SJSA1 (cell line): ENCODE measurements around the gene NT5M. TPM values are rescaled to one million over a fixed set of nuclear protein-coding genes. Genes with fewer than 3 reads are reported as not detected.

Experiments used
- DNase-seq, 2 experiments: peaks; one replicate each; pipeline ENCODE4 v3.0.0-alpha.2; 2015 to 2020; ENCODE audit warnings: low spot score in 2 of 2, low read depth in 1 of 2
- H3K27ac ChIP-seq: fragments of 250-450 bp; sonication (Bioruptor Pico); 2 replicates; pipeline ENCODE4 v1.5.1; 2020; ENCODE audit warnings: mild to moderate bottlenecking, moderate library complexity
- H3K27me3 ChIP-seq: fragments of 250-450 bp; sonication (Bioruptor Pico); replicated peaks from 2 replicates; pipeline ENCODE4 v1.5.1; 2020; ENCODE audit warnings: mild to moderate bottlenecking, moderate library complexity
- H3K36me3 ChIP-seq: fragments of 250-450 bp; sonication (Bioruptor Pico); 2 replicates; pipeline ENCODE4 v1.5.1; 2020; ENCODE audit warnings: mild to moderate bottlenecking
- H3K4me1 ChIP-seq: fragments of 250-450 bp; sonication (Bioruptor Pico); replicated peaks from 2 replicates; pipeline ENCODE4 v1.6.1; 2021; ENCODE audit warnings: mild to moderate bottlenecking
- H3K4me3 ChIP-seq: fragments of 250-450 bp; sonication (Bioruptor Pico); 2 replicates; pipeline ENCODE4 v1.5.1; 2020; ENCODE audit warnings: mild to moderate bottlenecking
- H3K9me3 ChIP-seq: fragments of 250-450 bp; sonication (Bioruptor Pico); replicated peaks from 2 replicates; pipeline ENCODE4 v1.5.1; 2020; ENCODE audit warnings: mild to moderate bottlenecking
- total RNA-seq: library from RNA; depleted of rRNA; stranded (reverse); fragments of >200 nt; shearing (Covaris generic); gene quantifications from 2 replicates; pipeline ENCODE4 v1.2.3, GENCODE V29; 2014

NT5M gene
- total RNA-seq, 1 experiment from 2014 or later, result 0.87 TPM

DNA sequence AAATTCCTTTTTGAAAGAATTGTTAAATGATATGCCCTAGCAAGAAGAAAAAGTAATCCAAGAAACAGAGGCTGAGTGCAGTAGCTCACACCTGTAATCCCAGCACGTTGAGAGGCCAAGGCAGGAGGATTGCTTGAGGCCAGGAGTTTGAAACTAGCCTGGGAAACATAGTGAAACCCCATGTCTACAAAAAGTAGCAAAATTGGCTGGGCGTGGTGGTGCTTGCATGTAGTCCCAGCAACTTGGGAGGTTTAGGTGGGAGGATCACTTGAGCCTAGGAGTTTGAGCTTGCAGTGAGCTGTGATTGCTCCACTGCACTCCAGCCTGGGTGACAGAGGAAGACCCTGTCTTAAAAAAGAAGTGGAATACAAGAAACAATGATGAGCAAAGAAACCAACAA is 56.1 kb downstream of the NT5M start:
- Histone ChIP-seq H3K4me3 (no peak overlapping the region), H3K9me3 (no peaks in the 10 kb centered on the region), H3K36me3 (no peaks in the 10 kb centered on the region), H3K4me1 (peaks cover 9% of the 10 kb centered on the region), H3K27me3 (no peaks in the 10 kb centered on the region), H3K27ac (no peak overlapping the region)
- DNase-seq, result peak in 1 of 2 experiments; percentile 13

DNA sequence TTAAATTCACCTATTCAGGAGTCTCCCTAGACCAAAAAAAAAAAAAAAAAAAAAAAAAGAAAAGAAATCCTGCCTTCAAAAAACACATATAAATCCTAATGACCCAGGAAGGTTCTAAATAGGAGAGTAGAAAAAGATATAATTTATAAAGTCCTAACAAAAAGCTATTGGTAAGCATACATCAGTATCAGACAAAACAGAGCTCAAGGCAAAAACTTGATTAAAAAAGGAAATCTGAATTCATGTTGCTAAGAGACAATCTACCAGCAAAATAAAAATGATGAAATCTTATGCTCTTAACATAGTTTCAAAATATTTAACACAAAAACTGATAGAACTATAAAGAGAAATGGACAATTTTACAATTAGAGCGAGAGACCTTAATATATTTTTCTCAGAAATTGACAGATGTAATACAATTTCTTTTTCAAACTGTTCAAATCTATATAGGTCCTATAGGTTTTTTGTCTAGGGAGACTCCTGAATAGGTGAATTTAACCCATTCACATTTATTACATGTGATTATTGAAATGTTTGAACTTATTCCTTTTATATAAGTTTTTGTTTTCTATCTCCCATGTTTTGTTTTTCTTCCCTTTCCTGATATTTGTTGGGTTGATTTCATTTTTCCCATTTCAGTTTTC is 57.0 kb downstream of the NT5M start:
- Histone ChIP-seq H3K9me3 (no peaks in the 10 kb centered on the region), H3K27ac (no peak overlapping the region), H3K4me3 (no peak overlapping the region), H3K27me3 (no peaks in the 10 kb centered on the region), H3K4me1 (peaks cover 6% of the 10 kb centered on the region), H3K36me3 (no peaks in the 10 kb centered on the region)
- DNase-seq, result no peak

DNA sequence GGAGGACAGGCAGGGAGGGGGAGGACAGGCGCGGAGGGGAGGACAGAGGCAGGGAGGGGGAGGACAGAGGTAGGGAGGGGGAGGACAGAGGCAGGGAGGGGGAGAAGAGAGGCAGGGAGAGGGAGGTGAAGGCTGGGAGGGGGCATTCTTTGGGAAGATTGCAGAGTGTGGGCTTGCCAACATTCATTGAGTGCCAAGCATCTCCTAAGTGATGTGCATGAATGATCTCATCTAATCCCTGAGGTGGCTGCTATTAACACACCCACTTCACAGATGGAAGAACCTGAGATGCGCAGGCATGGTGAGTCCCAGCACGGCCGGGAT is 58.3 kb downstream of the NT5M start:
- no peaks in the 10 kb centered on the region; the same call in 1 of the 2 replicates for H3K4me1 ChIP-seq
- DNase-seq, result no peak
- no peaks in the 10 kb centered on the region for H3K36me3 ChIP-seq
- no peak overlapping the region for H3K4me3 ChIP-seq
- H3K27ac ChIP-seq, result no peak overlapping the region
- H3K27me3 ChIP-seq, result no peaks in the 10 kb centered on the region
- no peaks in the 10 kb centered on the region; the same call in 1 of the 2 replicates for H3K9me3 ChIP-seq

DNA sequence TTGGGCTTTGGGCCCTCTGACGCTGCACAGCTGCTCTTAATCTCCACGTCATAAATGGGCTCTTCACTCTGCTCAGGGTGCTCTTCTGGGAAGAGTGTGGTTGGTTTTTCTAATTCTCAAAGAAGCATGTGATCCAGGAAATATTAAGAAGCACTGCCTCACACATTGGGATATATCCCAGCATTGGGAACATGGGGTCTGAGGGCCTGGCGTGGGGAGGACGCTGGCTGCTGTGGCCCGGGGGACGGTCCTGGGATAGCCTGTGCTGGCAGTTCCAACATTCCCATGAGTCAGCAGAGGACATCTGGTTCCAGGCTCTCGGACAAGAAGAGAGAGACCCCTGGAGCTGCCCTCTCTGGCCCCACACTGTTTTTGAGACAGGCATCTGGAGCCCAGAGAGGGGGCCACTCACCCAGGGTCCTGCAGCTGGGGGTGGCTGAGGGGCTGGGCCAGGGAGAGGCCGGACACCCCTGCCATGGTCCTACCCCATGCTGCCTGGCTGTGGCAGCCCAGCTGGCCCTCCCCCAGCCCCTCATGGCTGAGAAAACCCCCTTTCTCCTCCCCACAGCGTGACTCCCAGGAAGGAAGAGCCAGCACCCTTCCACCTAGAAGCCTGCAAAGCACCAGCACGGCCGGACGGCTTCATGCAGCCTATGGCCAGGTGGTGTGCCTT is 58.8 kb downstream of the NT5M start:
- no peak for DNase-seq
- Histone ChIP-seq H3K4me3 (no peak overlapping the region), H3K4me1 (no peaks in the 10 kb centered on the region)

DNA sequence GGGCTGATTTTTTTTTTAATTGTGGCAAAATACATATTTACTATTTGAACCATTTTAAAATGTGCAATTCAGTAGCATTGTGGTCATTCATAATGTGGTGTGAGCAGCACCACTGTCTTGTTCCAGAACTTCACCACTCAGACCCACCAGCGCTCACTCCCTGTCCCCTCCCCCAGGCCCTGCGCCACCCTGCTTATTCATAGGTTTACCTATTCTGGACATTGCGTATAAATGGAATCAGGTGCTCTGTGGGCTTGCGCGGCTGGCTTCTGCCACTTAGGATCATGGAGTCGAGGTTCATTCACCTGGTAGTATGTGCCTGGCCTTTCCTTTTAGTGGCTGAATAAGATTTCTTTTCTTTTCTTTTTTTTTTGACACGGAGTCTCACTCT is 59.4 kb downstream of the NT5M start:
- DNase-seq, result no peak
- no peaks in the 10 kb centered on the region for H3K4me1 ChIP-seq
- H3K27me3 ChIP-seq, result no peaks in the 10 kb centered on the region
- no peaks in the 10 kb centered on the region for H3K36me3 ChIP-seq
- H3K4me3 ChIP-seq, result no peak overlapping the region
- H3K27ac ChIP-seq, result no peak overlapping the region
- no peaks in the 10 kb centered on the region; the same call in 1 of the 2 replicates for H3K9me3 ChIP-seq

More for the DNA sequence above, 58.8 kb downstream of the NT5M start:
- Histone ChIP-seq H3K27ac (no peak overlapping the region), H3K36me3 (no peaks in the 10 kb centered on the region), H3K9me3 (no peaks in the 10 kb centered on the region; the same call in 1 of the 2 replicates), H3K27me3 (no peaks in the 10 kb centered on the region)

DNA sequence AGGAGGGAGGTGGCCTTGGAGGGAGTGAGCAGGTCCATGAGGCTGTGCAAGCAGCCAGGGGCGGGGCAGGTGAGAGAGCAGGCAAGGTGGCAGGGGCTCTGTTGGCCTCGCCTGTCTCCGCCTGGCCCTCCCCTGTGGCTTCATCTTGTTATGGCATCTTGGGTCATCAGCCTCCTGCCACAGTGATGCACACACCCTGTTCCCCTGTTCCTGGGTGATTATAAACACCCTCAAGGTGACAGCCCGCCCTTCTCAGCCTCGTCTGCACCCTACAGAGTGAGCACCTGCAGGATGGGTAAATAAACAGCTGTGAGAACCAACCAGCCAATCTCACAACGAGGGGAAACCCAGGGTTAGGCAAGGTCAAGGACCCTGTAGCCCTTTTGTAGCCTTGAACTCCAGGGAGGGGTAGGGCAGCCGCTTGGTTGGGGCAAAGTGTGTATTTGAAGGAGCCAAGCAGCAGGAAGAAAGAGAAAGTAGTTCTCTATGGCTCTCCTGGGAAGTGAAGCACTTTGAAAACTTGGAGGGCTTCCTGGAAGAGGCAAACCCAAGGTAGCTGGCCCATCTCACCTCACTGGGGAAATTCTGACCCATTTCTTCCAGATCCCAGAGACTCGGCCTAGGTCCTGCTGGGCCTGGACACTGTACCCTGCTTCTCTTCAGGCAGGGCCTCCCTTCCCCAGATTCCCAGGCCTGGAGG is 60.6 kb downstream of the NT5M start:
- no peak overlapping the region for H3K27ac ChIP-seq
- no peak for DNase-seq
- H3K9me3 ChIP-seq, result no peaks in the 10 kb centered on the region; the same call in 1 of the 2 replicates
- H3K4me3 ChIP-seq, result no peak overlapping the region
- no peaks in the 10 kb centered on the region for H3K27me3 ChIP-seq
- H3K36me3 ChIP-seq, result no peaks in the 10 kb centered on the region
- no peaks in the 10 kb centered on the region for H3K4me1 ChIP-seq

DNA sequence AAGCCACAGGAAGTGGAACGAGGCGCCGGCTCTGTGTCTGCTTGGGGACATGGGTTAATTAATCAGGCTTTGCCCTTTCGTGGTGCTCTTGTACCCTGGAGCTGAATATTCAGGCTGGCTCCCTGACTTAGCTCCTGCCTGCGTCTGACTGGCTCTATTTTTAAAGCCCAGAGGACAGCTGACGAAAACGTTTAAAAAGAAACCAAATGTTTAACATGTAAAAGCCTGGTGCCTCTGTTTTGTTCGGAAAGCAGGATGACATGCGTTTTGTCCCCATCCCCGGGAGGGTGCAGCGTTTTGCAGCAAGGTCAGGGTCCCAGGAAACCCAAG is 61.1 kb downstream of the NT5M start:
- Histone ChIP-seq H3K9me3 (no peaks in the 10 kb centered on the region; the same call in 1 of the 2 replicates), H3K36me3 (no peaks in the 10 kb centered on the region), H3K4me3 (no peak overlapping the region), H3K27me3 (no peaks in the 10 kb centered on the region), H3K27ac (no peak overlapping the region), H3K4me1 (no peaks in the 10 kb centered on the region)
- no peak for DNase-seq

DNA sequence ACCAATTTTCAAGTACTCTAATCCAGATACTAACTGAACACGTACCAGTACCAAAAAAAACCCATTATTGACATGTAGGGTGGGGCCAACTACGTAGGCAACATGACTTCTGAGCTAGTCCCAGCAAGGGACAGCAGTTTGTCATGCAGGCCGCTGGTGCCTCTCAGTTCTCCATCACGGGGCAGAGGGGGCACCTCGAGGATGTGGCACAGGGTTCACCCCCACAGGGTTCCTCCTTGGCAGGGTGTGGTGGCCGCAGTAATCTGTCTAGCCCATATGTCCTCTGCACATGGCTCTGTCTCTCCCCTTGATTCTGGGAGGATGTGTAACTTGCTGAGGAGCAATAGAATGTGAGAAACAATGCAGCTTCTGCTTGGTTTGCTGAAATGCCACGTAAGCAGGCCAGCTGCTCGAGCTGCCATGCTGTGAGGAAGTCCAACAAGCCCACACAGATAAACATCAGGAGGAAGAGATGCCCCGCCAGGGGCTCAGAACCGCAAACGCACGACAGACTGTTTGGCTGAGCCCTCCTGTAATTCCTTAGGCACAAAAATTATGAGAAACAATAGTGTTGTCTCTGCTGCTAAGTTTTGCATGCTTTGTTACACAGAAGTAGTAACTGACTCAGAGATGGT is 62.4 kb downstream of the NT5M start:
- no peak for DNase-seq
- no peak overlapping the region for H3K27ac ChIP-seq
- no peaks in the 10 kb centered on the region; the same call in 1 of the 2 replicates for H3K9me3 ChIP-seq
- H3K4me3 ChIP-seq, result no peak overlapping the region
- H3K36me3 ChIP-seq, result no peaks in the 10 kb centered on the region
- H3K4me1 ChIP-seq, result peaks cover 6% of the 10 kb centered on the region
- H3K27me3 ChIP-seq, result no peaks in the 10 kb centered on the region

DNA sequence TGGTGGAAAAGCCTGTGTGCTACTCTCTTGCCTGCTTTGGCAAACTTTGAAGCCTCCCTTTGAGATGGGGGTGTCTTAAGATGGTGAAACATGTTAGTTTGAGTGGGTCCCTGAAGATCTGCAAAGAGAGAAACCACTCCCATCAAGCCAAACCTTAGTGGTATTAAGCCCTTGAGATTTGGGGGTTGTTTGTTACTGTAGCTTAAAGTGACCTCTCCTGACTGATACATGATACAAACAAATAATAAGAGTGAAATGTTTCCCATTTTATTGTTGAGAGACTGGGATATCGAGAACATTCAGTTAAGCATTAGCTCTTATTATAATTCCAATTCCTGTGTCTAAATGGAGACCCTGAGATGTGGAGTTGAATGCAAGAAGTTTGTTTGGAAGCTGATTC is 63.1 kb downstream of the NT5M start:
- DNase-seq, result no peak
- peaks cover 6% of the 10 kb centered on the region for H3K4me1 ChIP-seq
- H3K36me3 ChIP-seq, result no peaks in the 10 kb centered on the region
- no peak overlapping the region for H3K4me3 ChIP-seq
- H3K27ac ChIP-seq, result no peak overlapping the region
- H3K9me3 ChIP-seq, result no peaks in the 10 kb centered on the region; the same call in 1 of the 2 replicates
- H3K27me3 ChIP-seq, result no peaks in the 10 kb centered on the region

DNA sequence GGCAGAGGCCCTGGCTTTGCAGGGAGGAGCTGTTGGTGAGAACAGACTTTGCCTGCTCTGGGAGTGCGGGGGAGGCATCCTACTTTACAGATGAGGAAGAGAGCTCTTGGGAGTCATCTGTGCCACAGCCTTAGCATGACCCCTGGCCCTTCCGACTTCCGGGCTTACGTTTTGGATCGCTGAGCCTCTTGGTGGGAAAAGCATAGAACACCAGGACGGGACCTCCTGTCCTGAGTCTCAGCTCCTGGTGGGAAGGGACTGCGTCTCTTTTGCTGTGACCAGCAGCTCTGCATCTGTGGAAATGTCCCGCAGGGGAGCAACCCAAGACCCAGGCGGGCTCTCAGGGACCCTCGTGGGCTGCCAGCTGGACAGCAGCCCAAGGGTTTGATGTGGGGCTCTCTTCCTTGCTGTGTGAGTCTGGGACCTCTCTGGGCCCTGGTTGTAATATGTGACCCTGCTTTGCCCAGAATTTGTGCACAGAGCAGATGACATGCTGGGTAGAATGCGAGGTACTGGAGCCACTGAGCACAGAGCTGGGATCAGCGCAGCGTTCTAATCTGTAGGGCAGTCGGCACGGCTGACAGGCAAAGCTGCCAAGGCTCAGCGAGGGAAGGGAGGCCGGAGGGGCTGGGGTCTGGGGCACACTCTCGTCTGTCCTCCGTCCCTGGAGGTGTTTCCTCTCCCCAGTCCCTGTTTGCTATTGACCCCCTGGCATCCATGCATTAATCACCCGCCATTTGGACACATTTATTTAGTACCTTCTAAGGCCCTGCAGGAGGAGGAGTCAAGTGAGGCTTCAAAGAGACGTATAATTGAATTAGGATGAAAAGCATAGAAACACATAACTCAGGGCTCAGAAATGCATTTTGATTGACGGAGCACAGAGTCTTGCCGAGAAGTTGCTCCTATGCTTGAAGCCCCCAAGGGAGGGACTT is 64.0 kb downstream of the NT5M start:
- no peaks in the 10 kb centered on the region; the same call in 1 of the 2 replicates for H3K9me3 ChIP-seq
- no peak overlapping the region for H3K27ac ChIP-seq
- no peak for DNase-seq
- no peaks in the 10 kb centered on the region for H3K36me3 ChIP-seq
- no peak overlapping the region for H3K4me3 ChIP-seq
- peaks cover 6% of the 10 kb centered on the region for H3K4me1 ChIP-seq
- no peaks in the 10 kb centered on the region for H3K27me3 ChIP-seq

DNA sequence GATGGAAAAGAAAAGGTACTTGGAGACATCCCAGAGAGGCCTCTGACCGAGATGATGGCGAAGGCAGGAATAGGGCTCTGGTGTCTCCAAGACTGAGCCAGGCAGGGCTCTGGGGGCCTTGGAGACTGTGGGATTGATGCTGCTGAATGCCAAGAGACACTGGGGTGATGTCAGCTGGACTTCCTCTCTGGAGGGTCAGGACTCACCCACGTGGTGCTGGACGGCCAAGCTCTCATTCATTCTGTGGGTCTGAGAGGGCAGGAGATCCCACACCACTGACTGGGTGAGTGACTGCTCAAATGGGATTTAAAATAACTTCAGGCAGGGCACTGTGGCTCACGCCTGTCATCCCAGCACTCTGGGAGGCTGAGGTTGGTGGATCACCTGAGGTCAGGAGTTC is 64.8 kb downstream of the NT5M start:
- DNase-seq, result no peak
- Histone ChIP-seq H3K4me3 (no peak overlapping the region), H3K27ac (no peak overlapping the region)

DNA sequence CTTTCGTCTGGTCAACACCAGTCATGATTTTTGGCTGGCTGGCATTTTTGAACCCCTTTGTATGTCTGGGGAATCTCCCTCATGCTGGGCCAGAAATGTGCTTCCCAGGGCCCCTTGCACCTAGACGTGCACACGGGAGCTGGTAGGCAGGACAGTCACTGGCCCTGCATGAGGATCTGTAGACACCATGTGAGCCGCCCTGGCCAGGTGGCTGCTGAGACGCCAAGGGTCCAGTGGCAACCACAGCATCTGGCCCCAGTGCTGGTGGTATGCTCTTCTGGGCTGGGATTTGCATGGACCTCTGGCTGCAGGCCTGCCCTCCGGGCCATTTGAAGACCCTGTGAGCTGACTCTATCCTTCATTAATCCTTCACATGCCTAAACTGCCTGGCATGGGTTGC is 67.5 kb downstream of the NT5M start:
- H3K27me3 ChIP-seq, result no peaks in the 10 kb centered on the region
- H3K27ac ChIP-seq, result no peak overlapping the region
- H3K4me3 ChIP-seq, result no peak overlapping the region
- peaks cover 6% of the 10 kb centered on the region for H3K4me1 ChIP-seq
- H3K9me3 ChIP-seq, result no peaks in the 10 kb centered on the region; the same call in 1 of the 2 replicates
- no peaks in the 10 kb centered on the region for H3K36me3 ChIP-seq
- DNase-seq, result no peak

More for the DNA sequence above, 64.8 kb downstream of the NT5M start:
- Histone ChIP-seq H3K27me3 (no peaks in the 10 kb centered on the region), H3K4me1 (peaks cover 6% of the 10 kb centered on the region), H3K36me3 (no peaks in the 10 kb centered on the region), H3K9me3 (no peaks in the 10 kb centered on the region; the same call in 1 of the 2 replicates)

DNA sequence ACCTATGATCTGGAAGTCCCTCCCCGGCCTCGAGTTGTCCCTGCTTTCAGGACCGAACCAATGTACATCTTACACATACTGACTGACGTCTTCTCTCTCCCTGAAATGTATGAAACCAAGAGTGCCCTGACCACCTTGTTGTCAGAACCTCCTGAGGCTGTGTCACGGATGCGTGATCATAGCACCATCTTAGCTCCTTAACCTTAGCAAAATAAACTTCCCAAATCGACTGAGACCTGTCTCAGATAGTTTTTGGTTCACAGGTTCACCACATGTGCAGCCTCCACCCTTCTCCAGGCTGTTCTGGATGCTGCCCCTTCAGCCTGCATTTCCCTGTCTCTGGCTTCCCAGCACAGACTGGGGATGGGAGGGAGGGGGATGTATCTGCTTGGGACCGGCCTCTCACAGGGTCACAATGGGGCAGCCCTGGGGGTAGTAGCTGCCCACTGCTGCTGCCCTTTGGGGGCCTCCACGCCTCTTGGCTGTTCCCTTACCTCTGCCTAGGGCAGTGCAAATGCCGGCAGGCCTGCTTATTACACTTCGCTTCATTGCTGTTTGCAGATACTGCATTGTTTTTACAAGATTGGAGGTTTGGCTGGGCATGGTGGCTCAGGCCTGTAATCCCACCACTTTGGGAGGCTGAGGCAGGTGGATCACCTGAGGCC is 69.8 kb downstream of the NT5M start:
- Histone ChIP-seq H3K4me3 (no peak overlapping the region), H3K9me3 (no peaks in the 10 kb centered on the region), H3K27ac (no peak overlapping the region), H3K36me3 (no peaks in the 10 kb centered on the region), H3K27me3 (no peaks in the 10 kb centered on the region), H3K4me1 (peaks cover 18% of the 10 kb centered on the region)
- DNase-seq, result no peak
